Activated CD4-positive, alpha-beta memory T cell treated with anti-CD3 and anti-CD28 coated beads for 36 hours (primary cell): ENCODE results near the gene RAPSN. TPM values are rescaled to one million over a fixed set of nuclear protein-coding genes. Genes with fewer than 3 reads are reported as not detected.
"Not testable (repeated sequence)": the region's sequence is repeated elsewhere in the genome, so short reads cannot be mapped to it uniquely, and the experiment has no call there.

ENCODE experiments used
- CTCF ChIA-PET: fragments of 350-600 bp; sonication (Branson Sonifier 250); formaldehyde crosslinking; loops from one replicate; lab custom pipeline; 2021; ENCODE audit warnings: antibody characterized with exemption, inconsistent platforms; lab: Charles Lee
- POLR2A ChIA-PET: fragments of 350-600 bp; sonication (Branson Sonifier 250); formaldehyde crosslinking; loops from one replicate; lab custom pipeline; 2021; ENCODE audit warnings: antibody characterized with exemption; lab: Charles Lee
- DNase-seq: peaks from one replicate; pipeline ENCODE4 v3.0.0-alpha.2; 2020
- H3K27ac Mint-ChIP-seq: one replicate; pipeline ENCODE4 v1.8.0; 2021; ENCODE audit warnings: mixed read lengths
- H3K27me3 Mint-ChIP-seq: one replicate; pipeline ENCODE4 v1.8.0; 2021; ENCODE audit warnings: mixed read lengths
- H3K36me3 Mint-ChIP-seq: one replicate; pipeline ENCODE4 v1.8.0; 2021; ENCODE audit warnings: mixed read lengths
- H3K4me1 Mint-ChIP-seq: one replicate; pipeline ENCODE4 v1.8.0; 2021; ENCODE audit warnings: low read depth, mixed read lengths
- H3K4me3 Mint-ChIP-seq: one replicate; pipeline ENCODE4 v1.8.0; 2021; ENCODE audit warnings: mild to moderate bottlenecking, mixed read lengths
- H3K9me3 Mint-ChIP-seq: one replicate; pipeline ENCODE4 v1.8.0; 2021; ENCODE audit warnings: mixed read lengths
- intact Hi-C: fragments of 100-400 bp; cut with micrococcal nuclease; formaldehyde crosslinking; loops from one replicate; pipeline ENCODE4 v1.15.1; 2023
- total RNA-seq, 2 experiments: library from RNA; stranded (reverse); gene quantifications; one replicate each; pipeline ENCODE4 v1.2.3, GENCODE V29; 2021

RAPSN gene
- total RNA-seq, 2 experiments from 2014 or later, result 0.22 TPM; not detected in 1

- CTCF ChIA-PET, result interaction anchor here (0.6 to 1.2 kb wide), 3 partner anchors 8 to 266 kb away, joined by 5 to 6 read pairs (median 5); no protein-coding TSS in a partner anchor
- no peak overlapping the region for H3K4me3 Mint-ChIP-seq
- H3K9me3 Mint-ChIP-seq, result no peaks in the 10 kb centered on the region
- intact Hi-C loops, result no loop called here
- no peaks in the 10 kb centered on the region for H3K4me1 Mint-ChIP-seq
- peaks cover 3% of the 10 kb centered on the region for H3K36me3 Mint-ChIP-seq
- H3K27ac Mint-ChIP-seq, result peak overlapping the region; percentile 40
- no peaks in the 10 kb centered on the region for H3K27me3 Mint-ChIP-seq
- POLR2A ChIA-PET, result no interaction called here
- no peak for DNase-seq
These were observed 12.9 kb upstream of the RAPSN start for GRCh38 chr11:47461876-47462275.

GRCh38 chr11:47460571-47461235 is 11.8 kb upstream of the RAPSN start:
- POLR2A ChIA-PET, result no interaction called here
- Mint-ChIP-seq H3K9me3 (no peaks in the 10 kb centered on the region), H3K36me3 (peaks cover 3% of the 10 kb centered on the region), H3K4me1 (no peaks in the 10 kb centered on the region), H3K4me3 (no peak overlapping the region), H3K27ac (peak overlapping the region; percentile 3), H3K27me3 (no peaks in the 10 kb centered on the region)
- CTCF ChIA-PET, result interaction anchor here (0.6 kb wide), 1 partner anchor 165 kb away, joined by 5 read pairs; no protein-coding TSS in a partner anchor
- no peak for DNase-seq
- intact Hi-C loops, result no loop called here

GRCh38 chr11:47454258-47454671 is 5.3 kb upstream of the RAPSN start:
- H3K4me3 Mint-ChIP-seq, H3K27ac Mint-ChIP-seq, POLR2A ChIA-PET, H3K27me3 Mint-ChIP-seq, H3K36me3 Mint-ChIP-seq, H3K4me1 Mint-ChIP-seq, H3K9me3 Mint-ChIP-seq: not testable (repeated sequence)
- CTCF ChIA-PET, result interaction anchor here (0.7 to 2.4 kb wide), 11 partner anchors 8 to 276 kb away, joined by 3 to 10 read pairs (median 4); no protein-coding TSS in a partner anchor
- DNase-seq, result peak; percentile 77
- intact Hi-C loops, result loop anchor here (1.0 to 2.0 kb wide), 2 partner anchors 28 to 79 kb away; partner anchors contain the start of gene PSMC3

- Mint-ChIP-seq H3K4me1 (no peaks in the 10 kb centered on the region), H3K4me3 (no peak overlapping the region), H3K27ac (no peak overlapping the region), H3K36me3 (no peaks in the 10 kb centered on the region), H3K27me3 (no peaks in the 10 kb centered on the region), H3K9me3 (no peaks in the 10 kb centered on the region)
- POLR2A ChIA-PET, result no interaction called here
- no peak for DNase-seq
- intact Hi-C loops, result no loop called here
- CTCF ChIA-PET, result interaction anchor here (0.7 to 2.4 kb wide), 11 partner anchors 9 to 219 kb away, joined by 3 to 10 read pairs (median 4); no protein-coding TSS in a partner anchor
These were observed 4.4 kb upstream of the RAPSN start for GRCh38 chr11:47453365-47453764.

GRCh38 chr11:47451990-47452389 is 3.1 kb upstream of the RAPSN start:
- Mint-ChIP-seq H3K4me1 (no peaks in the 10 kb centered on the region), H3K27me3 (no peaks in the 10 kb centered on the region), H3K4me3 (no peak overlapping the region), H3K27ac (no peak overlapping the region), H3K9me3 (no peaks in the 10 kb centered on the region), H3K36me3 (no peaks in the 10 kb centered on the region)
- POLR2A ChIA-PET, result no interaction called here
- intact Hi-C loops, result no loop called here
- no peak for DNase-seq
- CTCF ChIA-PET, result interaction anchor here (0.9 kb wide), 1 partner anchor 65 kb away, joined by 3 read pairs; no protein-coding TSS in a partner anchor

GRCh38 chr11:47451436-47451835 is 2.5 kb upstream of the RAPSN start:
- H3K4me3 Mint-ChIP-seq, result no peak overlapping the region
- H3K36me3 Mint-ChIP-seq, result no peaks in the 10 kb centered on the region
- H3K27ac Mint-ChIP-seq, result no peak overlapping the region
- no peak for DNase-seq
- H3K27me3 Mint-ChIP-seq, result no peaks in the 10 kb centered on the region
- H3K9me3 Mint-ChIP-seq, result no peaks in the 10 kb centered on the region
- no peaks in the 10 kb centered on the region for H3K4me1 Mint-ChIP-seq
- ChIA-PET POLR2A (no interaction called here), CTCF (no interaction called here)
- intact Hi-C loops, result no loop called here

GRCh38 chr11:47449541-47449940 is 605 bp upstream of the RAPSN start:
- Mint-ChIP-seq H3K36me3 (no peaks in the 10 kb centered on the region), H3K27me3 (no peaks in the 10 kb centered on the region), H3K4me1 (no peaks in the 10 kb centered on the region), H3K4me3 (no peak overlapping the region), H3K27ac (no peak overlapping the region), H3K9me3 (no peaks in the 10 kb centered on the region)
- intact Hi-C loops, result no loop called here
- POLR2A ChIA-PET, result no interaction called here
- no peak for DNase-seq
- CTCF ChIA-PET, result interaction anchor here (1.4 kb wide), 1 partner anchor 38 kb away, joined by 3 read pairs; no protein-coding TSS in a partner anchor

- H3K36me3 Mint-ChIP-seq, result no peaks in the 10 kb centered on the region
- POLR2A ChIA-PET, result no interaction called here
- no peak overlapping the region for H3K4me3 Mint-ChIP-seq
- H3K27me3 Mint-ChIP-seq, result no peaks in the 10 kb centered on the region
- CTCF ChIA-PET, result no interaction called here
- intact Hi-C loops, result no loop called here
- H3K27ac Mint-ChIP-seq, result no peak overlapping the region
- H3K9me3 Mint-ChIP-seq, result no peaks in the 10 kb centered on the region
- H3K4me1 Mint-ChIP-seq, result no peaks in the 10 kb centered on the region
- no peak for DNase-seq
These were observed 1.0 kb downstream of the RAPSN start for GRCh38 chr11:47447906-47448305.

GRCh38 chr11:47446833-47447232 is 2.1 kb downstream of the RAPSN start:
- H3K9me3 Mint-ChIP-seq, result no peaks in the 10 kb centered on the region
- intact Hi-C loops, result no loop called here
- no peaks in the 10 kb centered on the region for H3K27me3 Mint-ChIP-seq
- ChIA-PET CTCF (no interaction called here), POLR2A (no interaction called here)
- no peaks in the 10 kb centered on the region for H3K36me3 Mint-ChIP-seq
- DNase-seq, result no peak
- no peaks in the 10 kb centered on the region for H3K4me1 Mint-ChIP-seq
- no peak overlapping the region for H3K27ac Mint-ChIP-seq
- no peak overlapping the region for H3K4me3 Mint-ChIP-seq

- CTCF ChIA-PET, result interaction anchor here (0.9 to 1.5 kb wide), 2 partner anchors 8 to 19 kb away, joined by 3 to 4 read pairs; no protein-coding TSS in a partner anchor
- no peaks in the 10 kb centered on the region for H3K9me3 Mint-ChIP-seq
- no peaks in the 10 kb centered on the region for H3K27me3 Mint-ChIP-seq
These were observed 3.1 kb downstream of the RAPSN start for GRCh38 chr11:47445840-47446239.

GRCh38 chr11:47443817-47444216 is 5.1 kb downstream of the RAPSN start:
- Mint-ChIP-seq H3K4me3 (no peak overlapping the region), H3K4me1 (no peaks in the 10 kb centered on the region), H3K27me3 (no peaks in the 10 kb centered on the region), H3K9me3 (no peaks in the 10 kb centered on the region), H3K27ac (no peak overlapping the region), H3K36me3 (no peaks in the 10 kb centered on the region)
- ChIA-PET CTCF (no interaction called here), POLR2A (no interaction called here)
- no peak for DNase-seq
- intact Hi-C loops, result no loop called here

More at GRCh38 chr11:47445840-47446239, 3.1 kb downstream of the RAPSN start:
- Mint-ChIP-seq H3K27ac (no peak overlapping the region), H3K4me1 (no peaks in the 10 kb centered on the region), H3K4me3 (no peak overlapping the region), H3K36me3 (no peaks in the 10 kb centered on the region)
- intact Hi-C loops, result no loop called here
- POLR2A ChIA-PET, result interaction anchor here (0.6 kb wide), 1 partner anchor 17 kb away, joined by 3 read pairs; no protein-coding TSS in a partner anchor
- no peak for DNase-seq

GRCh38 chr11:47443028-47443700 is 5.8 kb downstream of the RAPSN start:
- H3K4me1 Mint-ChIP-seq, result no peaks in the 10 kb centered on the region
- no peak overlapping the region for H3K27ac Mint-ChIP-seq
- H3K36me3 Mint-ChIP-seq, result no peaks in the 10 kb centered on the region
- no peak overlapping the region for H3K4me3 Mint-ChIP-seq
- H3K27me3 Mint-ChIP-seq, result no peaks in the 10 kb centered on the region
- no peaks in the 10 kb centered on the region for H3K9me3 Mint-ChIP-seq
- ChIA-PET POLR2A (no interaction called here), CTCF (interaction anchor here (0.6 to 1.1 kb wide), 2 partner anchors 10 to 12 kb away, joined by 3 to 4 read pairs; no protein-coding TSS in a partner anchor)
- intact Hi-C loops, result no loop called here
- no peak for DNase-seq
